HCT116 (cell line): Measurements from ENCODE around the gene GRB10. TPM values are rescaled to one million over a fixed set of nuclear protein-coding genes. Genes with fewer than 3 reads are reported as not detected.

Experiments
- ATAC-seq: fragments of 200-7000 bp; cut with Tn5 transposase; 2 replicates; pipeline ENCODE4 v1.9.1; 2020; ENCODE audit warnings: mild to moderate bottlenecking, moderate library complexity
- BruUV-seq: library from RNA; stranded (reverse); fragments of 400-500 nt; replicated peaks from 2 replicates; lab custom pipeline; 2021; lab: Mats Ljungman, UMichigan
- CTCF ChIA-PET: fragments of 300-600 bp; sonication (Branson Sonifier 250); formaldehyde crosslinking; loops from one replicate; lab custom pipeline; 2021; ENCODE audit warnings: antibody characterized with exemption; lab: Charles Lee
- POLR2A ChIA-PET: fragments of 300-600, 350-600 bp; sonication (Branson Sonifier 250); formaldehyde crosslinking; loops from one replicate; lab custom pipeline; 2021; ENCODE audit warnings: antibody characterized with exemption; lab: Charles Lee
- RAD21 ChIA-PET, 2 experiments: fragments of 300-600 bp; sonication (Branson Sonifier 250); formaldehyde crosslinking; loops; one replicate each; lab custom pipeline; 2023; ENCODE audit warnings: low total read pairs in 2 of 2; ENCODE audit not compliant: uncharacterized antibody in 2 of 2, unreplicated experiment in 2 of 2, low non-redundant PET in 1 of 2; lab: Charles Lee
- DNase-seq: peaks from one replicate; pipeline ENCODE4 v3.0.0-alpha.2; 2010; ENCODE audit warnings: low read depth, low spot score
- H2AFZ ChIP-seq: fragments of 200-600 bp; shearing (Covaris generic), sonication (generic); 2 replicates; pipeline ENCODE4 v1.6.1; 2017; ENCODE audit warnings: low read depth, mixed run types, mixed read lengths, antibody characterized with exemption, low read length; ENCODE audit not compliant: poor library complexity, severe bottlenecking
- H3K27ac ChIP-seq: 2 replicates; pipeline ENCODE4 v1.5.1; 2012; ENCODE audit warnings: low read depth, low read length
- H3K27me3 ChIP-seq: fragments of 200-600 bp; sonication (generic); 2 replicates; pipeline ENCODE4 v1.6.1; 2016; ENCODE audit warnings: mixed run types, low read length, mixed read lengths; ENCODE audit not compliant: insufficient read depth
- H3K36me3 ChIP-seq, 2 experiments: fragments of 200-500 bp in 1 of 2; fragments of 200-600 bp in 1 of 2; sonication (Bioruptor generic) in 1 of 2; sonication (generic) in 1 of 2; 2 replicates each; pipeline versions ENCODE4 v1.5.1 to v1.6.1; 2014 to 2016; ENCODE audit warnings: low read length in 2 of 2, inconsistent platforms in 1 of 2, mixed read lengths in 1 of 2, mixed run types in 1 of 2; ENCODE audit not compliant: insufficient read depth in 2 of 2, control insufficient read depth in 1 of 2
- H3K4me1 ChIP-seq, 2 experiments: fragments of 200-600 bp in 1 of 2; sonication (generic) in 1 of 2; 2 replicates each; pipeline versions ENCODE4 v1.5.1 to v1.6.1; 2012 to 2017; ENCODE audit warnings: low read length in 2 of 2, inconsistent platforms in 1 of 2, mild to moderate bottlenecking in 1 of 2, mixed read lengths in 1 of 2, mixed run types in 1 of 2, moderate library complexity in 1 of 2; ENCODE audit not compliant: insufficient read depth in 2 of 2, control insufficient read depth in 1 of 2
- H3K4me2 ChIP-seq: fragments of 200-600 bp; sonication (generic); 2 replicates; pipeline ENCODE4 v1.6.1; 2017; ENCODE audit warnings: mixed run types, low read length, mixed read lengths
- H3K4me3 ChIP-seq, 2 experiments: fragments of 200-600 bp in 1 of 2; sonication (generic) in 1 of 2; replicated peaks in 1 of 2; 2 replicates each; pipeline ENCODE4 v1.5.1; 2011 to 2016; ENCODE audit warnings: low read length in 2 of 2, control low read depth in 1 of 2, low read depth in 1 of 2, mild to moderate bottlenecking in 1 of 2, mixed read lengths in 1 of 2, mixed run types in 1 of 2
- H3K79me2 ChIP-seq: fragments of 200-600 bp; sonication (generic); 2 replicates; pipeline ENCODE4 v1.6.1; 2017; ENCODE audit warnings: mild to moderate bottlenecking, mixed run types, low read length, moderate library complexity, mixed read lengths; ENCODE audit not compliant: insufficient read depth
- H3K9ac ChIP-seq: fragments of 200-600 bp; sonication (generic); 2 replicates; pipeline ENCODE4 v1.6.1; 2016; ENCODE audit warnings: low read length, mixed read lengths
- H3K9me2 ChIP-seq: fragments of 200-600 bp; sonication (generic), shearing (Covaris generic); 2 replicates; pipeline ENCODE4 v1.6.1; 2017; ENCODE audit warnings: mixed run types, mild to moderate bottlenecking, moderate library complexity; ENCODE audit not compliant: insufficient read depth
- H3K9me3 ChIP-seq, 2 experiments: fragments of 200-500 bp in 1 of 2; fragments of 200-600 bp in 1 of 2; sonication (Bioruptor generic) in 1 of 2; sonication (generic) in 1 of 2; 2 replicates each; pipeline ENCODE4 v1.6.1; 2014 to 2017; ENCODE audit warnings: low read length in 2 of 2, mixed read lengths in 2 of 2, inconsistent platforms in 1 of 2, low read depth in 1 of 2, mild to moderate bottlenecking in 1 of 2, mixed run types in 1 of 2, moderate library complexity in 1 of 2; ENCODE audit not compliant: control insufficient read depth in 1 of 2, insufficient read depth in 1 of 2
- H4K20me1 ChIP-seq: fragments of 200-600 bp; sonication (generic), shearing (Covaris generic); 2 replicates; pipeline ENCODE4 v1.6.1; 2017; ENCODE audit warnings: mixed run types, mild to moderate bottlenecking, moderate library complexity; ENCODE audit not compliant: insufficient read depth
- ATF3 ChIP-seq: IDR thresholded peaks from 2 replicates; pipeline ENCODE4 v1.6.1; 2012
- CEBPB ChIP-seq: IDR thresholded peaks from 2 replicates; pipeline ENCODE4 v1.6.1; 2012; ENCODE audit warnings: low read depth
- EGR1 ChIP-seq: IDR thresholded peaks from 2 replicates; pipeline ENCODE4 v1.6.1; 2012; ENCODE audit warnings: low read depth
- EZH2phosphoT487 ChIP-seq: fragments of 200-600 bp; IDR thresholded peaks from 2 replicates; pipeline ENCODE4 v1.6.1; 2018; ENCODE audit warnings: antibody characterized with exemption, borderline replicate concordance
- MAX ChIP-seq: IDR thresholded peaks from 2 replicates; pipeline ENCODE4 v1.6.1; 2012
- RAD21 ChIP-seq: IDR thresholded peaks from 2 replicates; pipeline ENCODE4 v1.6.1; 2012; ENCODE audit warnings: low read depth, mild to moderate bottlenecking
- REST ChIP-seq: IDR thresholded peaks from 2 replicates; pipeline ENCODE4 v1.6.1; 2012; ENCODE audit warnings: low read depth
- YY1 ChIP-seq: IDR thresholded peaks from 2 replicates; pipeline ENCODE4 v1.6.1; 2011; ENCODE audit warnings: low read length, low read depth, moderate library complexity, mild to moderate bottlenecking; ENCODE audit not compliant: insufficient replicate concordance; ENCODE audit errors: extremely low read depth
- intact Hi-C: fragments of 100-400 bp; cut with micrococcal nuclease; formaldehyde crosslinking; loops from 2 replicates; pipeline ENCODE4 v1.10.0; 2022
- total RNA-seq: library from RNA; stranded (reverse); gene quantifications from one replicate; pipeline ENCODE4 v1.2.1, GENCODE V29; 2021; ENCODE audit not compliant: unreplicated experiment

GRB10 gene
- total RNA-seq, 1 experiment from 2014 or later, result 37.3 TPM

- intact Hi-C loops, result no loop called here
- Histone ChIP-seq H4K20me1 (no peaks in the 10 kb centered on the region), H3K4me3 (no peak overlapping the region), H3K9me3 (no peaks in the 10 kb centered on the region), H3K79me2 (no peaks in the 10 kb centered on the region), H3K27ac (no peak overlapping the region), H3K27me3 (no peaks in the 10 kb centered on the region), H3K9ac (no peak overlapping the region), H3K36me3 (no peaks in the 10 kb centered on the region), H2AFZ (no peak overlapping the region), H3K9me2 (no peaks in the 10 kb centered on the region), H3K4me1 (no peaks in the 10 kb centered on the region), H3K4me2 (no peak overlapping the region)
- DNase-seq (no peak), ATAC-seq (no peak)
- TSS peak; percentile 12 for BruUV-seq
- ChIA-PET RAD21 (no interaction called here), POLR2A (no interaction called here), CTCF (no interaction called here)
- no peak for TF ChIP-seq ATF3
- TF ChIP-seq MAX, result no peak
- no peak for TF ChIP-seq RAD21
- no peak for TF ChIP-seq REST
- TF ChIP-seq YY1, result no peak
- TF ChIP-seq EGR1, result no peak
- no peak for TF ChIP-seq EZH2phosphoT487
- no peak for TF ChIP-seq CEBPB
Observed at GRCh38 chr7:50610521-50611277, 172.0 kb downstream of the GRB10 start.
